GM12892 (cell line): ENCODE results near the gene HMX1.

Experiments used
- POLR2A ChIP-seq: IDR thresholded peaks from 2 replicates; pipeline ENCODE4 v1.6.1; 2011; ENCODE audit warnings: low read depth, low read length, control low read depth
- POLR2AphosphoS5 ChIP-seq: IDR thresholded peaks from 2 replicates; pipeline ENCODE4 v1.6.1; 2011; ENCODE audit warnings: low read depth, low read length, control low read depth
- TAF1 ChIP-seq: IDR thresholded peaks from 2 replicates; pipeline ENCODE4 v1.6.1; 2011; ENCODE audit warnings: low read depth, mild to moderate bottlenecking, control low read depth, low read length, borderline replicate concordance

DNA sequence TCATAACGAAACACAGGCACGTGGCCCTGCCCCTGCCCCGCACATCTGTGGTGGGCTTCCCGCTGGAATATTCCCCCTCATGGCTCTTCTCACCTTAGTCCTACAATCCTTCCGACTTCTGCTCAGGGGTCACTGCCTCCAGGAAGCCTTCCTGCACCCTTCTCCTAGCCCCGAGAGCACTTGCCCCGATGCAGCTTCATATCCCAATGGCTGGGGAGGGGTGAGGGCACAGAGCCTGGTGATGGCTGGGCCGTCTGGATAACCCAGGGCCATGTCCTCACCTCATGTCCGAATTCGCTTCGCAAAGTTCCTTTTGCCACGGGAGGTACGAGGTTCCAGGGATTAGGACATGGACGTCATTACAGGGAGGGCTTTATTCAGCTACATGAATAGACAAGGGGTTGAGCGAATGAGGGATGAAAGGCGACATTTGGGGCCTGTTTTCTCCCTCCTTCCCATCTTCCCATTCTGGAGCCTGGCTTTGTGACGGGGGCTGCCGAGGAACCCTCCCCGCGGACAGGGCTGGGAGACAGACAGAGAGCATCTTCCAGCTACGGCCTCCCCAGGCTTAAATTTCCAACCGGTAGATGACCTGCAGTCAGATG is 35.5 kb upstream of the HMX1 start:
- no peak for TF ChIP-seq POLR2A
- no peak for TF ChIP-seq POLR2AphosphoS5
- no peak for TF ChIP-seq TAF1
